CD14-positive monocyte (primary cell): ENCODE measurements around the gene GALNT18. TPM values are rescaled to one million over a fixed set of nuclear protein-coding genes. Genes with fewer than 3 reads are reported as not detected.

Experiments used
- DNase-seq, 3 donors: peaks; one replicate each; pipeline ENCODE4 v3.0.0-alpha.2; 2011 to 2022
- H2AFZ ChIP-seq: 2 replicates; pipeline ENCODE4 v1.6.0; 2012; ENCODE audit warnings: mild to moderate bottlenecking, low read depth, low read length, inconsistent platforms; ENCODE audit not compliant: insufficient read depth, poor library complexity, severe bottlenecking
- H3K27ac ChIP-seq, 2 donors: 1 replicate in 1 of 2; 2 replicates in 1 of 2; pipeline ENCODE4 v1.5.1; 2012 to 2013; ENCODE audit warnings: low read length in 2 of 2, control low read depth in 1 of 2, inconsistent platforms in 1 of 2, low read depth in 1 of 2, mild to moderate bottlenecking in 1 of 2
- H3K27me3 ChIP-seq, 2 donors: one replicate each; pipeline versions ENCODE4 v1.6.0 to v1.6.1; 2011 to 2013; ENCODE audit warnings: low read length in 2 of 2; ENCODE audit not compliant: control insufficient read depth in 2 of 2, insufficient read depth in 2 of 2
- H3K36me3 ChIP-seq, 2 donors: replicated peaks in 1 of 2; 1 replicate in 1 of 2; 2 replicates in 1 of 2; pipeline versions ENCODE4 v1.5.1 to v1.6.1; 2012 to 2013; ENCODE audit warnings: low read length in 2 of 2, control low read depth in 1 of 2, inconsistent platforms in 1 of 2, mild to moderate bottlenecking in 1 of 2; ENCODE audit not compliant: insufficient read depth in 2 of 2, control insufficient read depth in 1 of 2
- H3K4me1 ChIP-seq, 2 donors: 1 replicate in 1 of 2; 2 replicates in 1 of 2; pipeline versions ENCODE4 v1.5.1 to v1.6.1; 2012 to 2013; ENCODE audit warnings: low read length in 2 of 2, control low read depth in 1 of 2, inconsistent platforms in 1 of 2, mild to moderate bottlenecking in 1 of 2, moderate library complexity in 1 of 2; ENCODE audit not compliant: insufficient read depth in 2 of 2, control insufficient read depth in 1 of 2
- H3K4me2 ChIP-seq: replicated peaks from 2 replicates; pipeline ENCODE3; 2012; ENCODE audit warnings: low read length, moderate library complexity, mild to moderate bottlenecking; ENCODE audit not compliant: poor library complexity, severe bottlenecking; ENCODE audit errors: extremely low read depth
- H3K4me3 ChIP-seq, 3 experiments: fragments of 200-600 bp in 1 of 3; sonication (generic) in 1 of 3; replicated peaks in 1 of 3; 1 replicate in 2 of 3; 2 replicates in 1 of 3; pipeline ENCODE4 v1.5.1; 2011 to 2013; ENCODE audit warnings: low read length in 3 of 3, mild to moderate bottlenecking in 3 of 3, control low read depth in 2 of 3, low read depth in 2 of 3, inconsistent platforms in 1 of 3, moderate library complexity in 1 of 3
- H3K79me2 ChIP-seq: 2 replicates; pipeline ENCODE4 v1.6.0; 2012; ENCODE audit warnings: mild to moderate bottlenecking, control low read depth, inconsistent platforms, low read length, moderate library complexity; ENCODE audit not compliant: insufficient read depth
- H3K9ac ChIP-seq: 2 replicates; pipeline ENCODE4 v1.6.0; 2017; ENCODE audit warnings: low read length, mild to moderate bottlenecking; ENCODE audit not compliant: insufficient read depth, poor library complexity, severe bottlenecking
- H3K9me3 ChIP-seq, 2 donors: replicated peaks in 1 of 2; 1 replicate in 1 of 2; 2 replicates in 1 of 2; pipeline versions ENCODE4 v1.5.1 to v1.6.1; 2012 to 2013; ENCODE audit warnings: low read length in 2 of 2, control low read depth in 1 of 2; ENCODE audit not compliant: control insufficient read depth in 1 of 2, insufficient read depth in 1 of 2
- H4K20me1 ChIP-seq: 2 replicates; pipeline ENCODE4 v1.6.0; 2012; ENCODE audit warnings: mild to moderate bottlenecking, low read length, control low read depth, moderate library complexity; ENCODE audit not compliant: insufficient read depth
- H3K27ac Mint-ChIP-seq, 7 donors: one replicate each; pipeline ENCODE4 v1.8.0; 2020; ENCODE audit warnings: mild to moderate bottlenecking in 7 of 7, mixed read lengths in 7 of 7, moderate library complexity in 6 of 7, inconsistent platforms in 2 of 7
- H3K27me3 Mint-ChIP-seq, 3 donors: one replicate each; pipeline ENCODE4 v1.8.0; 2021 to 2022; ENCODE audit warnings: low read depth in 3 of 3, mild to moderate bottlenecking in 3 of 3, mixed read lengths in 3 of 3, moderate library complexity in 3 of 3, inconsistent platforms in 1 of 3
- H3K36me3 Mint-ChIP-seq, 2 donors: one replicate each; pipeline ENCODE4 v1.8.0; 2020; ENCODE audit warnings: mixed read lengths in 2 of 2, inconsistent platforms in 1 of 2, mild to moderate bottlenecking in 1 of 2
- H3K4me1 Mint-ChIP-seq: one replicate; pipeline ENCODE4 v1.8.0; 2020; ENCODE audit warnings: mild to moderate bottlenecking, mixed read lengths
- H3K4me3 Mint-ChIP-seq, 2 donors: one replicate each; pipeline ENCODE4 v1.8.0; 2020; ENCODE audit warnings: mild to moderate bottlenecking in 2 of 2, mixed read lengths in 2 of 2, moderate library complexity in 1 of 2
- H3K9me3 Mint-ChIP-seq, 7 donors: one replicate each; pipeline ENCODE4 v1.8.0; 2020 to 2022; ENCODE audit warnings: mixed read lengths in 7 of 7, mild to moderate bottlenecking in 6 of 7, moderate library complexity in 6 of 7, inconsistent platforms in 2 of 7
- CTCF ChIP-seq: fragments of 200-600 bp; IDR thresholded peaks from one replicate; pipeline ENCODE4 v1.8.0; 2022; ENCODE audit warnings: antibody characterized with exemption, mild to moderate bottlenecking
- WGBS: methylation state at CpG from one replicate; pipeline ENCODE4 v1.1.5; 2013; ENCODE audit warnings: missing lambda C conversion rate; ENCODE audit not compliant: insufficient coverage; 5-methylcytosine and 5-hydroxymethylcytosine counted together
- intact Hi-C, 2 donors: fragments of 100-400 bp; cut with micrococcal nuclease; formaldehyde crosslinking; loops; one replicate each; pipeline versions ENCODE4 v1.15.0 to v1.15.1; 2023
- polyA plus RNA-seq, 3 donors: library from polyadenylated mRNA; depleted of rRNA in 1 of 3; unstranded in 2 of 3; stranded (reverse) in 1 of 3; fragments of 300-500 nt in 2 of 3; fragments of >200 nt in 1 of 3; fragmentation: Illumina TruSeq in 2 of 3; gene quantifications; 1 replicate in 2 of 3; 2 replicates in 1 of 3; pipeline ENCODE4 v1.2.3, GENCODE V29; 2012 to 2021

The GALNT18 gene
- polyA plus RNA-seq, 3 donors, result not detected

DNA sequence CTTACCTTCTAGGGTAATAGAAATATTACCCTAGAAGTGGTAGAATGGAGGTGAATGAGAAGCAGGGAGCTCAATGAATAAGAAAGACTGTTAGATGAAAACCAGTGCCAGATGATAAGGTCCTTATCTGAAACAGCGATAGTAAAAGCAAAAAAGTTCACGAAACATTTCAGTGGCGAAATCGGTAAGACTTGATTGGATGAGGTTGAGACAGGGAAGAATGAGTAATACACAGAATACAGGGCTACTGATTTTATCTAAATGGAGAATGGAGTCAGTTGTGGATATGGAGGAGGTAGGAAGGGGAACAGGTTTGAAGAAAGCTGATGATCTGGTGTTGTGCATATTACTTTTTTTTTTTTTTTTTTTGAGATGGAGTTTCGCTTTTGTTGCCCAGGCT is 96.5 kb downstream of the GALNT18 start:
- Histone ChIP-seq H3K9me3 (no peaks in the 10 kb centered on the region), H3K4me2 (no peak overlapping the region), H3K9ac (no peak overlapping the region), H3K79me2 (no peaks in the 10 kb centered on the region), H4K20me1 (no peaks in the 10 kb centered on the region), H3K36me3 (no peaks in the 10 kb centered on the region), H2AFZ (no peak overlapping the region), H3K27me3 (no peaks in the 10 kb centered on the region), H3K27ac (no peak overlapping the region), H3K4me1 (no peaks in the 10 kb centered on the region), H3K4me3 (no peak overlapping the region)
- peaks cover 0 to 4% (median 2%) of the 10 kb centered on the region in 3 donors for H3K27me3 Mint-ChIP-seq
- 93% methylated on average over 3 of the region's 5 CpGs for WGBS
- no peak for TF ChIP-seq CTCF
- intact Hi-C loops, result no loop called here
- H3K36me3 Mint-ChIP-seq, result no peaks in the 10 kb centered on the region
- no peaks in the 10 kb centered on the region for H3K4me1 Mint-ChIP-seq
- DNase-seq, result no peak
- H3K4me3 Mint-ChIP-seq, result no peak overlapping the region
- peaks cover 0 to 3% (median 0%) of the 10 kb centered on the region in 7 donors for H3K9me3 Mint-ChIP-seq
- no peak overlapping the region for H3K27ac Mint-ChIP-seq

- H3K27me3 ChIP-seq, result no peaks in the 10 kb centered on the region
- H3K4me2 ChIP-seq, result no peak overlapping the region
- no peak for TF ChIP-seq CTCF
- no peaks in the 10 kb centered on the region for H4K20me1 ChIP-seq
- H2AFZ ChIP-seq, result no peak overlapping the region
- no peak overlapping the region for H3K27ac Mint-ChIP-seq
- no peak overlapping the region for H3K4me3 ChIP-seq
- H3K4me1 ChIP-seq, result no peaks in the 10 kb centered on the region
- no peaks in the 10 kb centered on the region for H3K36me3 ChIP-seq
- H3K36me3 Mint-ChIP-seq, result no peaks in the 10 kb centered on the region
- intact Hi-C loops, result no loop called here
- 90% methylated on average over 2 of the region's 5 CpGs for WGBS
- no peak overlapping the region for H3K27ac ChIP-seq
- H3K79me2 ChIP-seq, result no peaks in the 10 kb centered on the region
- peaks cover 0 to 4% (median 2%) of the 10 kb centered on the region in 3 donors for H3K27me3 Mint-ChIP-seq
- no peak overlapping the region for H3K4me3 Mint-ChIP-seq
- no peaks in the 10 kb centered on the region for H3K4me1 Mint-ChIP-seq
- no peak for DNase-seq
- no peak overlapping the region for H3K9ac ChIP-seq
- no peaks in the 10 kb centered on the region for H3K9me3 ChIP-seq
- peaks cover 0 to 3% (median 0%) of the 10 kb centered on the region in 7 donors for H3K9me3 Mint-ChIP-seq
These were observed 97.3 kb downstream of the GALNT18 start for GRCh38 chr11:11524436-11525061.
